ENCODE results near the gene PELI3. TPM values are rescaled to one million over a fixed set of nuclear protein-coding genes. Genes with fewer than 3 reads are reported as not detected.

PELI3 gene
- total and polyA plus RNA-seq, 2 of the 8 experiments (the other 6 are each of a cell fraction or from before 2014, with no cell fraction given), result 5.2 to 7.6 TPM

DNA sequence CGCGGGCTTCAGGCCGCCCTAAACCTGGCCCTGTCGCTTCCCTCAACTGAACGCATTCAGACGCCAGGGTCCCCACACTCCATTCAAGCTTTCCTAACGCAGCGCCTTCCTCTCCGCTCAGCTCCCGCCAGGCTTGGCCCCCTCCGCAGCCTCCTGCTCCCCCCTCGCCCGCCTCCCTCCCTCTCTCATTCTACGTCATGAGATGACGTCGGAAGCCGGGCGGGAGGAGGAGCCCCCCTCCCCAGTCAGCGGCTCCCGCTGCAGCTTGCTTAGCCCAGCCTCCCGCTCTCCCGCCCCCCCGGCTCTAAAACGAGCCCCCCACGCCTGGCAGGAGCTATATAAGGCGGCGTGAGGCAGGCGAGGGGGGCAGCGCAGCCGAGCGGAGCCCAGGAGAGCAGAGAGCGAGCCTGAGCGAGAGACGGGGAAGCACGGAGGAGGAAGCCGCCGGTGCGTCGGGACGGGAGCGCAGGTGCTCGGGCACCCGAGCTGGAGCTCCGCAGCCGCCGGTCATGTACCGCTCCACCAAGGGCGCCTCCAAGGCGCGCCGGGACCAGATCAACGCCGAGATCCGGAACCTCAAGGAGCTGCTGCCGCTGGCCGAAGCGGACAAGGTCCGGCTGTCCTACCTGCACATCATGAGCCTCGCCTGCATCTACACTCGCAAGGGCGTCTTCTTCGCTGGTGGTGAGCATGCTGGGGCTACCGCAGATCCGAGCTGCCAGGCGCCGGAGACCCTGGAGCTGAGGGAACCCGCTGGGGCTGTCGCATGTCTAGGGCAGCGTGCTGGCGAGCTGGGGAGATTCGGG lies 45.8 kb upstream of the PELI3 start, which contains the start of gene NPAS4:
Gene NPAS4, plus strand, starts transcription at position 365 of the 806 bp plus-strand sequence. Its CDS starts 145 bp downstream, at position 510.
- Histone ChIP-seq H3K14ac (ENCODE audit: insufficient read length) (no peak within 1 kb of the TSS), H3K79me1 (ENCODE audit: low read depth, low read length) (no peaks in the 10 kb centered on the region), H2BK120ac (replicated peaks; ENCODE audit: low read depth, low read length) (no peak within 1 kb of the TSS), H3K27ac (ENCODE audit: low read depth, low read length) (no peak within 1 kb of the TSS), H3K4me3 (ENCODE audit: extremely low read depth in 1 of 4, insufficient read depth in 2 of 4, low read depth in 3 of 4, low read length in 4 of 4) (peak within 1 kb of the TSS; percentile 17 to 61 (median 54)), H4K91ac (replicated peaks; ENCODE audit: insufficient read length, low read length) (no peak within 1 kb of the TSS), H3K79me2 (ENCODE audit: control insufficient read depth in 1 of 2, insufficient read depth in 2 of 2, low read length in 2 of 2) (no peaks in the 10 kb centered on the region), H2BK20ac (ENCODE audit: low read length) (no peak within 1 kb of the TSS), H2BK12ac (ENCODE audit: low read depth, low read length) (no peak within 1 kb of the TSS), H2BK15ac (ENCODE audit: low read length) (no peak within 1 kb of the TSS), H3K36me3 (ENCODE audit: control insufficient read depth in 2 of 4, insufficient read depth in 4 of 4, low read length in 3 of 4) (no peaks in the 10 kb centered on the region; a peak in 1 of 8 replicates), H4K20me1 (replicated peaks in 1 of 2; ENCODE audit: control insufficient read depth in 1 of 2, insufficient read depth in 2 of 2, low read length in 2 of 2) (peaks cover 16 to 27% of the 10 kb centered on the region in 2 experiments), H3K9ac (replicated peaks in 1 of 4; ENCODE audit: extremely low read depth in 1 of 4, low read depth in 3 of 4, low read length in 3 of 4) (no peak within 1 kb of the TSS; a peak in 1 of 7 replicates), H2BK5ac (ENCODE audit: low read depth, low read length) (no peak within 1 kb of the TSS), H2AK5ac (ENCODE audit: low read depth, low read length) (no peak within 1 kb of the TSS), H3K4ac (replicated peaks; ENCODE audit: insufficient read length, low read depth, low read length) (no peak within 1 kb of the TSS), H4K5ac (ENCODE audit: insufficient read length, low read depth, low read length) (no peak within 1 kb of the TSS), H3K4me2 (ENCODE audit: insufficient read depth in 1 of 2, low read depth in 2 of 2, low read length in 2 of 2) (peak within 1 kb of the TSS; percentile 88), H3K18ac (ENCODE audit: extremely low read depth, low read length) (no peak within 1 kb of the TSS), H2AFZ (ENCODE audit: low read length) (no peak within 1 kb of the TSS), H3K9me3 (ENCODE audit: insufficient read depth in 2 of 2, low read depth in 1 of 2, low read length in 1 of 2) (no peaks in the 10 kb centered on the region), H4K8ac (ENCODE audit: extremely low read depth, insufficient read depth, low read length) (no peak within 1 kb of the TSS; the same call in 1 of the 2 replicates), H3K56ac (replicated peaks; ENCODE audit: insufficient read length, low read depth, low read length) (no peak within 1 kb of the TSS), H3K4me1 (replicated peaks in 1 of 4; ENCODE audit: control insufficient read depth in 3 of 4, insufficient read depth in 4 of 4, low read length in 3 of 4) (peaks cover 3 to 20% (median 8%) of the 10 kb centered on the region in 4 experiments), H3K27me3 (replicated peaks in 1 of 4; ENCODE audit: control insufficient read depth in 3 of 4, extremely low read depth in 1 of 4, insufficient read depth in 3 of 4, low read length in 3 of 4) (peaks cover 13 to 28% (median 26%) of the 10 kb centered on the region in 4 experiments), H3K23me2 (ENCODE audit: low read depth, low read length) (peaks cover 13% of the 10 kb centered on the region), H3K23ac (ENCODE audit: insufficient read length) (no peak within 1 kb of the TSS)
- POLR2A ChIA-PET (ENCODE audit: partially characterized antibody), result interaction anchor here (0.8 to 7.3 kb wide), 12 partner anchors 10 to 259 kb away, joined by 3 to 78 read pairs (median 4); partner anchors contain the start of genes ACTN3, DPP3, MRPL11 and PELI3
- CTCF ChIA-PET (ENCODE audit: partially characterized antibody), result interaction anchor here (0.6 to 13.2 kb wide), 25 partner anchors 11 to 434 kb away, joined by 3 to 259 read pairs (median 4); partner anchors contain the start of genes BRMS1, CTSF, DPP3 and MRPL11
- 7% methylated on average over 48 of the region's 71 CpGs; no CpG with 5 or more reads in 1 of the 2 experiments for WGBS, 2 experiments (ENCODE audit: extremely low coverage in 1 of 2, insufficient coverage in 1 of 2, insufficient read length in 1 of 2, insufficient replicate concordance in 2 of 2, low coverage in 1 of 2, low lambda C conversion rate in 2 of 2, missing lambda C conversion rate in 1 of 2)
- no peak for FAIRE-seq
- peak in 1 of 2 experiments; percentile 75 for DNase-seq (ENCODE audit: low read depth in 1 of 2, low spot score in 2 of 2)
- peak; percentile 59 for TF ChIP-seq RNF2 (IDR thresholded peaks at IDR 0.05; ENCODE audit: borderline replicate concordance, low read depth, low read length, missing control alignments, poor library complexity, severe bottlenecking)
- TF ChIP-seq SUZ12 (IDR thresholded peaks at IDR 0.05; ENCODE audit: low read length), result peak; percentile 74; the same call in 1 of the 2 replicates
- TF ChIP-seq, protein P1, sequence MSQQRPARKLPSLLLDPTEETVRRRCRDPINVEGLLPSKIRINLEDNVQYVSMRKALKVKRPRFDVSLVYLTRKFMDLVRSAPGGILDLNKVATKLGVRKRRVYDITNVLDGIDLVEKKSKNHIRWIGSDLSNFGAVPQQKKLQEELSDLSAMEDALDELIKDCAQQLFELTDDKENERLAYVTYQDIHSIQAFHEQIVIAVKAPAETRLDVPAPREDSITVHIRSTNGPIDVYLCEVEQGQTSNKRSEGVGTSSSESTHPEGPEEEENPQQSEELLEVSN (IDR thresholded peaks at IDR 0.05), result 0 out of 2 replicates have a peak, but pooled peaks have one; percentile 11
- no peak for TF ChIP-seq NANOG (IDR thresholded peaks at IDR 0.05; ENCODE audit: insufficient read depth, low read depth, low read length, poor library complexity, severe bottlenecking)
- peak; percentile 8 for TF ChIP-seq KDM4A (IDR thresholded peaks at IDR 0.05; ENCODE audit: low read depth, low read length, severe bottlenecking)
- peak; percentile 51 for TF ChIP-seq EZH2 (IDR thresholded peaks at IDR 0.05; ENCODE audit: low read depth, low read length, severe bottlenecking)
- TF ChIP-seq, protein P2, sequence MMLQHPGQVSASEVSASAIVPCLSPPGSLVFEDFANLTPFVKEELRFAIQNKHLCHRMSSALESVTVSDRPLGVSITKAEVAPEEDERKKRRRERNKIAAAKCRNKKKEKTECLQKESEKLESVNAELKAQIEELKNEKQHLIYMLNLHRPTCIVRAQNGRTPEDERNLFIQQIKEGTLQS (IDR thresholded peaks at IDR 0.05; ENCODE audit: insufficient read depth, low read depth, low read length), result no peak
- TF ChIP-seq CREB1 (IDR thresholded peaks at IDR 0.05), result peak; percentile 94
- TF ChIP-seq SP1 (IDR thresholded peaks at IDR 0.05; ENCODE audit: low read depth, low read length), result no peak
